Adipose tissue (tissue), 3 donors: ENCODE results near the gene KCNMB3. TPM values are rescaled to one million over a fixed set of nuclear protein-coding genes. Genes with fewer than 3 reads are reported as not detected.
"Not testable (repeated sequence)": the region's sequence is repeated elsewhere in the genome, so short reads cannot be mapped to it uniquely, and the experiment has no call there.

Source experiments
- H3K27ac ChIP-seq: one replicate; pipeline ENCODE4 v1.5.1; 2013; ENCODE audit warnings: low read depth, low read length
- WGBS, 3 donors: extraction: QIAGEN DNeasy Blood & Tissue Kit; methylation state at CpG; one replicate each; pipeline ENCODE4 v1.1.7; 2013; 5-methylcytosine and 5-hydroxymethylcytosine counted together
- polyA plus RNA-seq, 3 donors: library from polyadenylated mRNA; stranded (reverse); fragments of 200-250 nt; gene quantifications; one replicate each; pipeline ENCODE4 v1.2.3, GENCODE V29; 2013
- donor health status: healthy with polysubstance abuse.
- donor health status: Bipolar disorder and iron deficiency.
- donor health status: healthy.

KCNMB3 gene
- polyA plus RNA-seq, 3 donors, result 1.0 to 3.0 (median 2.2) TPM

- 83 to 95% (median 86%) methylated on average over 3 of the region's 3 CpGs for WGBS, 3 donors
- H3K27ac ChIP-seq, result no peak overlapping the region
These were observed 23.6 kb downstream of the KCNMB3 start for GRCh38 chr3:179227349-179227748.

GRCh38 chr3:179224584-179224983 is 26.3 kb downstream of the KCNMB3 start:
- no peak overlapping the region for H3K27ac ChIP-seq
- WGBS, 3 donors, result 93 to 94% (median 94%) methylated on average over 1 of the region's 1 CpG

- 76 to 90% (median 84%) methylated on average over 2 of the region's 2 CpGs for WGBS, 3 donors
- no peak overlapping the region for H3K27ac ChIP-seq
These were observed 27.4 kb downstream of the KCNMB3 start for GRCh38 chr3:179223548-179223947.

GRCh38 chr3:179218213-179218612 is 32.7 kb downstream of the KCNMB3 start:
- WGBS, 3 donors, result 80 to 91% (median 90%) methylated on average over 1 of the region's 1 CpG
- H3K27ac ChIP-seq, result not testable (repeated sequence)

GRCh38 chr3:179215550-179215949 is 35.4 kb downstream of the KCNMB3 start:
- H3K27ac ChIP-seq, result not testable (repeated sequence)
- 44 to 100% (median 64%) methylated on average over 1 of the region's 1 CpG for WGBS, 3 donors

- no peak overlapping the region for H3K27ac ChIP-seq
- WGBS, 3 donors, result 95 to 97% (median 96%) methylated on average over 2 of the region's 2 CpGs
These were observed 50.1 kb downstream of the KCNMB3 start for GRCh38 chr3:179200790-179201189.

GRCh38 chr3:179196700-179197099 is 54.2 kb downstream of the KCNMB3 start:
- H3K27ac ChIP-seq, result no peak overlapping the region
- 88 to 96% (median 93%) methylated on average over 4 of the region's 4 CpGs for WGBS, 3 donors

- no peak overlapping the region for H3K27ac ChIP-seq
- WGBS, 3 donors, result 17 to 51% (median 26%) methylated on average over 1 of the region's 1 CpG
These were observed 54.8 kb downstream of the KCNMB3 start for GRCh38 chr3:179196098-179196497.

- no peak overlapping the region for H3K27ac ChIP-seq
- WGBS, 3 donors, result 29 to 77% (median 63%) methylated on average over 4 of the region's 4 CpGs
These were observed 56.0 kb downstream of the KCNMB3 start for GRCh38 chr3:179194931-179195330.

Other genes with a start within 250 kb of the KCNMB3 start
- 1 to 10 TPM; 1.2 to 5.6 (median 2.2) TPM for gene ZMAT3, start 179.3 kb downstream of the KCNMB3 start, polyA plus RNA-seq
- 10 to 100 TPM in 2 of 3 donors, 1 to 10 TPM in 1; 4.8 to 24.1 (median 17.0) TPM for gene PIK3CA, start 102.8 kb downstream of the KCNMB3 start, polyA plus RNA-seq
- 10 to 100 TPM; 10.7 to 17.5 (median 14.5) TPM for gene ZNF639, start 71.9 kb upstream of the KCNMB3 start, polyA plus RNA-seq
- 10 to 100 TPM; 11.5 to 16.5 (median 14.8) TPM for gene MFN1, start 96.6 kb upstream of the KCNMB3 start, polyA plus RNA-seq
- gene GNB4, start 200.4 kb upstream of the KCNMB3 start, polyA plus RNA-seq, result 10 to 100 TPM in 1 of 3 donors, 1 to 10 TPM in 2; 1.4 to 12.7 (median 5.6) TPM